Measurements from ENCODE around the gene KLHDC8B. TPM values are rescaled to one million over a fixed set of nuclear protein-coding genes. Genes with fewer than 3 reads are reported as not detected.

Gene KLHDC8B
- total and polyA plus RNA-seq, 7 donors = 11.3 to 134 (median 95.3) TPM

DNA sequence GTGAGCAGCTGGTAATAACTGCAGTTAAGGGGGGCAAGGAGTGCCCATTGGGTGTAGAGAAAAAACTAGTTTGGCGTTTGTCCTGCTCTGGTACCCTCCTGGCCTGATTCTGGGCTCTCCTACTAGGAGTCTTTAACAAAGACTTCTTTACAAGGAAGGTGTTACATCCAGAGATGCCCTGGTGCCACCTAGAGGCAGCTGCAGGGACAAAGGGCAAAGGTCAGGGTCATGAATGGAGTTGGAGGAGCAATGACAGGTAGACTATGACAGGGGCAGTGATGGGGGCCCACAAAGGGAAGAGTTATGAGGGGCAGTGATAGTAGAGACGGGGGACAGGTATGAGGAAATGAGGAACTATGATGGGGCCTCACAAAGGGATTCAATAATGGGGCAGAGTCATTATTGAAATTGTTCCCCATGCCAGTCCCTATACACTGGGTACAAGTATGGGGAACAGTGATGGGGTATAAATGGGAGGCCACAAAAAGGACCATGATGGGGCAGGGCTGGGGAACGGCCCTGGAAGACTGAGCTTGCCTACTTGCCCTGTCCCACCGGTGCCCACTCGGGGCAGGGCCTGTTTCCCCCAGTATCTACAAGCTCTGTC lies 13.2 kb upstream of the KLHDC8B start:
- TF ChIP-seq, protein P1, sequence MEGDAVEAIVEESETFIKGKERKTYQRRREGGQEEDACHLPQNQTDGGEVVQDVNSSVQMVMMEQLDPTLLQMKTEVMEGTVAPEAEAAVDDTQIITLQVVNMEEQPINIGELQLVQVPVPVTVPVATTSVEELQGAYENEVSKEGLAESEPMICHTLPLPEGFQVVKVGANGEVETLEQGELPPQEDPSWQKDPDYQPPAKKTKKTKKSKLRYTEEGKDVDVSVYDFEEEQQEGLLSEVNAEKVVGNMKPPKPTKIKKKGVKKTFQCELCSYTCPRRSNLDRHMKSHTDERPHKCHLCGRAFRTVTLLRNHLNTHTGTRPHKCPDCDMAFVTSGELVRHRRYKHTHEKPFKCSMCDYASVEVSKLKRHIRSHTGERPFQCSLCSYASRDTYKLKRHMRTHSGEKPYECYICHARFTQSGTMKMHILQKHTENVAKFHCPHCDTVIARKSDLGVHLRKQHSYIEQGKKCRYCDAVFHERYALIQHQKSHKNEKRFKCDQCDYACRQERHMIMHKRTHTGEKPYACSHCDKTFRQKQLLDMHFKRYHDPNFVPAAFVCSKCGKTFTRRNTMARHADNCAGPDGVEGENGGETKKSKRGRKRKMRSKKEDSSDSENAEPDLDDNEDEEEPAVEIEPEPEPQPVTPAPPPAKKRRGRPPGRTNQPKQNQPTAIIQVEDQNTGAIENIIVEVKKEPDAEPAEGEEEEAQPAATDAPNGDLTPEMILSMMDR (IDR thresholded peaks at IDR 0.05) = no peak
- no peak for TF ChIP-seq EP300 (IDR thresholded peaks at IDR 0.05)
- TF ChIP-seq POLR2AphosphoS5 (IDR thresholded peaks at IDR 0.05) = no peak
- TF ChIP-seq POLR2A (IDR thresholded peaks at IDR 0.05) = no peak
- Histone ChIP-seq H3K4me1 (no peaks in the 10 kb centered on the region), H3K9me3 (no peaks in the 10 kb centered on the region), H3K27me3 (no peaks in the 10 kb centered on the region), H3K4me3 (no peak overlapping the region), H3K36me3 (peaks cover 0 to 8% (median 4%) of the 10 kb centered on the region in 4 donors), H3K27ac (no peak overlapping the region)
- no peak for DNase-seq
- 57 to 70% methylated on average over 5 of the region's 5 CpGs for WGBS, 2 donors
- intact Hi-C loops (cut with DNase I) = no loop called here

DNA sequence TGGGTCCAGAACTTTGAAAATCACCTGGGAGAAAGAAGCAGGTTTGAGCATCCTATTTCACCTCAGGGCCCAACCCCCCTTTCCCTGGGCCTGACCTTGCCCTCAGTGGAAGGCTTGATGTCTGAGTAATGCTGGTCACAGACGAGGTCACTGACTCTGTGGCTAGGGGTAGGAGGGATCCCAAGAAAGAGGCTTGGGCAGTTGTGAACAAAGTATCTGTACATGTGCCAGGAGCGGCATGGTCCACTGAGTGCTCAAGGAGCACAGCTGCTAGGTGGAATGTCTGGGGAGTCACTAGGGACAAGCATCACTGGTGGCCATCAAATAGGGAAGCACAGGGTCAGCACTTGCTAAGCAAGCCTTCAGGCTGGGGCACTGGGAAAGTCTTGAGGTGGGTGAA lies 12.6 kb upstream of the KLHDC8B start:
- H3K4me1 ChIP-seq = no peaks in the 10 kb centered on the region
- intact Hi-C loops (cut with DNase I) = no loop called here
- no peaks in the 10 kb centered on the region for H3K9me3 ChIP-seq
- no peak for DNase-seq
- TF ChIP-seq EP300 (IDR thresholded peaks at IDR 0.05) (no peak), POLR2AphosphoS5 (IDR thresholded peaks at IDR 0.05) (peak in 2 of 4 donors; percentile 9 to 14)
- no peak overlapping the region for H3K4me3 ChIP-seq
- WGBS, 2 donors = 79 to 84% methylated on average over 2 of the region's 2 CpGs
- H3K27ac ChIP-seq = no peak overlapping the region
- no peaks in the 10 kb centered on the region for H3K27me3 ChIP-seq
- peaks cover 0 to 13% (median 10%) of the 10 kb centered on the region in 4 donors for H3K36me3 ChIP-seq

DNA sequence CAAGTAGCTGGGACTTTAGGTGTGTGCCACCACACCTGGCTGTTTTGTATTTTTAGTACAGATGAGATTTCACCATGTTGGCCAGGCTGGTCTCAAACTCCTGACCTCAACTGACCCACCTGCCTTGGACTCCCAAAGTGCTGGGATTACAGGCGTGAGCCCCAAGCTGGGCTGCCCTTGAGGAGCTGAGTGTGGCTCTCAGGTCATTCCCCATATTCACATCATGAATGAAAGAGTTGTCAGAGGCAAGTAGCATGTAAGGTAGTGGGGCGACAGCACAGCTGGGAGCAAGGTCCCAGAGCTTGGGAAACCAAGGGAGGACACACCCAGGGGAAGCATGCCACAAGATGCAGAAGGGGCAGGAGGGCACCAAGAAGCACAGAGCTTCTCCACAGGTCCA lies 10.2 kb upstream of the KLHDC8B start:
- 89 to 92% methylated on average over 2 of the region's 2 CpGs for WGBS, 2 donors
- Histone ChIP-seq H3K4me1 (peaks cover 0 to 16% (median 12%) of the 10 kb centered on the region in 4 donors), H3K27me3 (no peaks in the 10 kb centered on the region), H3K4me3 (no peak overlapping the region), H3K36me3 (peaks cover 0 to 18% (median 11%) of the 10 kb centered on the region in 4 donors), H3K9me3 (no peaks in the 10 kb centered on the region), H3K27ac (no peak overlapping the region)
- TF ChIP-seq POLR2AphosphoS5 (IDR thresholded peaks at IDR 0.05) (no peak), EP300 (IDR thresholded peaks at IDR 0.05) (no peak), POLR2A (IDR thresholded peaks at IDR 0.05) (no peak)
- TF ChIP-seq, protein P1 (IDR thresholded peaks at IDR 0.05) = no peak
- no peak for DNase-seq
- intact Hi-C loops (cut with DNase I) = no loop called here

DNA sequence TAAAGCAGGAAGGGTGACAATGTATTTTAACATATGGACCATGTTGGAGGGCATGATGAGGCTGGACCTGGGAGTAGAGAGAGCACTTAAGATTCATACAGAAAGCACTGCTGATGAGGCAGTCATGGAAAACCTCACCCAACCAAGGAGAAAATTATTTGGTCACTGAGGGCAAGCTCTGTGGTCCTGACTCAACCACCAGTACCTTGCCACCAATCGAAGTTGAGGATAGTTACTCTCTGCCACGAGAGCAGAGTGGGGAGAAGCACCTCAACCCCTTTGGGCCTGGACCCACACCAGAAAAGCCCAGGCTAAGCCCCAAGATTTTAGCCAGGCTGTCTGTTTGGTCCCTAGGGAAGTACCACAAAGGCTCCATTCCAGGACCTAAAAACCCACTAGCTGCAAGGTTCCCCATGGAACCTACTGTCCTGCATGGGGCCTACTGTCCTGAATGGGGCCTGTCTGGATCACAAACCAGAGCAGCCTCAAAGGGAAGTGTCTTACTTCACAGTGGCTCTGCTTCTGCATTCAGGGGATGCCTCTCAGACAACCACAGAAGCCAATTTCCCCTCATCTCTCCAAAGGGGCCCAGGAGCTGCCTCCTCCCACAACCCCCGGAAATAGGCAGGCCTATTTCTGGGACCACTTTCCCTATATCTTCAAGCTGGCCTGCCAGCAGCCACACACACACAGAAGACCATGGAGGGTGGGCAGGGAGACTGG lies 9.4 kb upstream of the KLHDC8B start:
- Histone ChIP-seq H3K9me3 (no peaks in the 10 kb centered on the region), H3K4me3 (no peak overlapping the region)

More for the DNA sequence above, 9.4 kb upstream of the KLHDC8B start:
- Histone ChIP-seq H3K27me3 (no peaks in the 10 kb centered on the region), H3K4me1 (peaks cover 0 to 23% (median 18%) of the 10 kb centered on the region in 4 donors), H3K27ac (no peak overlapping the region), H3K36me3 (peaks cover 0 to 18% (median 11%) of the 10 kb centered on the region in 4 donors)
- TF ChIP-seq POLR2A (IDR thresholded peaks at IDR 0.05) (no peak), EP300 (IDR thresholded peaks at IDR 0.05) (no peak), POLR2AphosphoS5 (IDR thresholded peaks at IDR 0.05) (no peak)
- TF ChIP-seq, protein P1 (IDR thresholded peaks at IDR 0.05) = no peak
- DNase-seq = no peak
- intact Hi-C loops (cut with DNase I) = no loop called here
- WGBS, 2 donors = 69 to 88% methylated on average over 3 of the region's 3 CpGs
